Stimulated activated naive CD8-positive, alpha-beta T cell treated with anti-CD3 and anti-CD28 coated beads, Interleukin-15, amount 100 ng/mL, for 72 hours (primary cell): ENCODE results near the gene ORM2.
"Not testable (repeated sequence)": the region's sequence is repeated elsewhere in the genome, so short reads cannot be mapped to it uniquely, and the experiment has no call there.

Experiments used
- ATAC-seq: fragments of 150-1000 bp; cut with Tn5 transposase; 2 replicates; pipeline ENCODE4 v1.10.0; 2021; ENCODE audit warnings: mild to moderate bottlenecking, moderate library complexity
- DNase-seq, 2 donors: peaks; one replicate each; pipeline ENCODE4 v3.0.0; 2021 to 2022
- H3K27ac Mint-ChIP-seq, 2 donors: one replicate each; pipeline ENCODE4 v1.8.0; 2022; ENCODE audit warnings: mild to moderate bottlenecking in 2 of 2, mixed read lengths in 2 of 2, moderate library complexity in 2 of 2
- H3K27me3 Mint-ChIP-seq: one replicate; pipeline ENCODE4 v1.8.0; 2022; ENCODE audit warnings: mixed read lengths
- H3K4me1 Mint-ChIP-seq: one replicate; pipeline ENCODE4 v1.8.0; 2022; ENCODE audit warnings: mild to moderate bottlenecking, mixed read lengths
- H3K4me3 Mint-ChIP-seq, 2 donors: one replicate each; pipeline ENCODE4 v1.8.0; 2022; ENCODE audit warnings: mild to moderate bottlenecking in 2 of 2, mixed read lengths in 2 of 2, moderate library complexity in 1 of 2
- H3K9me3 Mint-ChIP-seq, 2 donors: one replicate each; pipeline ENCODE4 v1.8.0; 2022; ENCODE audit warnings: mixed read lengths in 2 of 2

ORM2 gene

GRCh38 chr9:114329625-114330022 is at the start of gene ORM2:
Gene ORM2 (plus strand): TSS chr9:114329869. CDS start chr9:114329905, 36 bp downstream.
- H3K4me1 Mint-ChIP-seq, result peaks cover 22% of the 10 kb centered on the region
- H3K4me3 Mint-ChIP-seq, H3K27me3 Mint-ChIP-seq, DNase-seq, H3K9me3 Mint-ChIP-seq: not testable (repeated sequence)
- peak within 1 kb of the TSS; percentile 72 to 84 for H3K27ac Mint-ChIP-seq
- ATAC-seq, result peak; percentile 23

GRCh38 chr9:114280636-114281472 is 48.8 kb upstream of the ORM2 start:
- no peak for ATAC-seq
- Mint-ChIP-seq H3K9me3 (peaks cover 0 to 8% of the 10 kb centered on the region in 2 donors), H3K27me3 (no peaks in the 10 kb centered on the region), H3K4me1 (peaks cover 9% of the 10 kb centered on the region), H3K27ac (no peak overlapping the region), H3K4me3 (no peak overlapping the region)
- no peak for DNase-seq

GRCh38 chr9:114281473-114282103 is 48.1 kb upstream of the ORM2 start:
- ATAC-seq, result no peak
- no peak for DNase-seq
- H3K27me3 Mint-ChIP-seq, result no peaks in the 10 kb centered on the region
- H3K9me3 Mint-ChIP-seq, result peaks cover 0 to 8% of the 10 kb centered on the region in 2 donors
- no peak overlapping the region for H3K4me3 Mint-ChIP-seq
- peaks cover 9% of the 10 kb centered on the region for H3K4me1 Mint-ChIP-seq
- H3K27ac Mint-ChIP-seq, result no peak overlapping the region

GRCh38 chr9:114282104-114282485 is 47.6 kb upstream of the ORM2 start:
- Mint-ChIP-seq H3K9me3 (peaks cover 0 to 8% of the 10 kb centered on the region in 2 donors), H3K4me3 (no peak overlapping the region), H3K27ac (no peak overlapping the region), H3K27me3 (no peaks in the 10 kb centered on the region), H3K4me1 (peaks cover 9% of the 10 kb centered on the region)
- ATAC-seq (no peak), DNase-seq (no peak)

GRCh38 chr9:114282507-114282906 is 47.2 kb upstream of the ORM2 start:
- peak; percentile 47 for ATAC-seq
- no peaks in the 10 kb centered on the region for H3K27me3 Mint-ChIP-seq
- peak overlapping the region in 1 of 2 donors; percentile 85 for H3K27ac Mint-ChIP-seq
- H3K4me1 Mint-ChIP-seq, result peaks cover 9% of the 10 kb centered on the region
- DNase-seq, result no peak
- H3K9me3 Mint-ChIP-seq, result peaks cover 0 to 8% of the 10 kb centered on the region in 2 donors
- H3K4me3 Mint-ChIP-seq, result no peak overlapping the region

- Mint-ChIP-seq H3K27ac (peak overlapping the region in 1 of 2 donors; percentile 85), H3K27me3 (no peaks in the 10 kb centered on the region), H3K4me1 (peaks cover 9% of the 10 kb centered on the region), H3K9me3 (peaks cover 0 to 7% of the 10 kb centered on the region in 2 donors), H3K4me3 (no peak overlapping the region)
- ATAC-seq (peak; percentile 82), DNase-seq (peak; percentile 44 to 63)
Observed at GRCh38 chr9:114282926-114283325, 46.7 kb upstream of the ORM2 start.

GRCh38 chr9:114283551-114284111 is 46.0 kb upstream of the ORM2 start:
- no peak for ATAC-seq
- Mint-ChIP-seq H3K4me1 (peaks cover 9% of the 10 kb centered on the region), H3K27me3 (no peaks in the 10 kb centered on the region), H3K9me3 (no peaks in the 10 kb centered on the region), H3K27ac (no peak overlapping the region), H3K4me3 (no peak overlapping the region)
- DNase-seq, result no peak

GRCh38 chr9:114284316-114285060 is 45.2 kb upstream of the ORM2 start:
- ATAC-seq (no peak), DNase-seq (no peak)
- H3K4me3 Mint-ChIP-seq, result no peak overlapping the region
- no peaks in the 10 kb centered on the region for H3K27me3 Mint-ChIP-seq
- no peak overlapping the region for H3K27ac Mint-ChIP-seq
- peaks cover 9% of the 10 kb centered on the region for H3K4me1 Mint-ChIP-seq
- H3K9me3 Mint-ChIP-seq, result no peaks in the 10 kb centered on the region

GRCh38 chr9:114285166-114285867 is 44.4 kb upstream of the ORM2 start:
- H3K27me3 Mint-ChIP-seq, result no peaks in the 10 kb centered on the region
- ATAC-seq (no peak), DNase-seq (no peak)
- H3K4me3 Mint-ChIP-seq, result no peak overlapping the region
- no peaks in the 10 kb centered on the region for H3K9me3 Mint-ChIP-seq
- no peak overlapping the region for H3K27ac Mint-ChIP-seq
- H3K4me1 Mint-ChIP-seq, result peaks cover 9% of the 10 kb centered on the region

GRCh38 chr9:114286146-114286679 is 43.5 kb upstream of the ORM2 start:
- Mint-ChIP-seq H3K4me1 (peaks cover 13% of the 10 kb centered on the region), H3K4me3 (no peak overlapping the region), H3K27me3 (peaks cover 6% of the 10 kb centered on the region), H3K9me3 (no peaks in the 10 kb centered on the region), H3K27ac (no peak overlapping the region)
- ATAC-seq, result no peak
- peak in 1 of 2 donors; percentile 0 for DNase-seq

GRCh38 chr9:114287001-114287762 is 42.5 kb upstream of the ORM2 start:
- Mint-ChIP-seq H3K9me3 (no peaks in the 10 kb centered on the region), H3K27ac (no peak overlapping the region), H3K27me3 (peaks cover 8% of the 10 kb centered on the region), H3K4me1 (peaks cover 15% of the 10 kb centered on the region), H3K4me3 (no peak overlapping the region)
- DNase-seq (peak in 1 of 2 donors; percentile 4), ATAC-seq (no peak)

GRCh38 chr9:114287763-114288192 is 41.9 kb upstream of the ORM2 start:
- no peak overlapping the region for H3K4me3 Mint-ChIP-seq
- DNase-seq (no peak), ATAC-seq (no peak)
- H3K27ac Mint-ChIP-seq, result no peak overlapping the region
- peaks cover 8% of the 10 kb centered on the region for H3K27me3 Mint-ChIP-seq
- peaks cover 9% of the 10 kb centered on the region for H3K4me1 Mint-ChIP-seq
- no peaks in the 10 kb centered on the region for H3K9me3 Mint-ChIP-seq

GRCh38 chr9:114288193-114289091 is 41.2 kb upstream of the ORM2 start:
- Mint-ChIP-seq H3K4me1 (peaks cover 6% of the 10 kb centered on the region), H3K27ac (no peak overlapping the region), H3K4me3 (no peak overlapping the region), H3K27me3 (peaks cover 8% of the 10 kb centered on the region), H3K9me3 (no peaks in the 10 kb centered on the region)
- ATAC-seq (no peak), DNase-seq (peak in 1 of 2 donors; percentile 3)
